Measurements from ENCODE around the gene CDC16.

Gene CDC16

DNA sequence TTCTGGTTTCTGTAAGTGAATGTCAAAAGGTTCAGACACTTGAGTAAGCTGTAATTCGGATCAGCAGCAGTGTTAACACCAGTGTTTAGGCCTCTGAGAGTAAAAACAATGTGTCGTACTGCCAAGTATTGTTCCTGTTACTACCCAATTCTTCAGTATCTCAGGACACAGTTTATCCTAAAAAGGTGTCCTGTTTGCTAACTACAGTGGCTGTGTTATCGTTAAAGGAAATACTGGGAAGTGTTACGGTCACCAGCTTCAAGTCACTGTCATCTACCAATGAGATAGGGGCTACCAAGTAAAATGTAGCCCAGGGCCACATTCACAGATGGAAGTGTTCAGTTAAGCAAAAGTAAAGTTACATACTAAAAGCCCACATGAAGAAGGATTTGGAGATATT is 44.4 kb downstream of the CDC16 start:
- H3K14ac ChIP-seq (ENCODE audit: low read length) = no peak overlapping the region
- H3K4me2 ChIP-seq (ENCODE audit: low read length) = no peak overlapping the region
- H4K8ac ChIP-seq (ENCODE audit: low read depth, low read length) = no peak overlapping the region
- peaks cover 14% of the 10 kb centered on the region for H3K79me1 ChIP-seq (ENCODE audit: low read length)
- peaks cover 10% of the 10 kb centered on the region for H3K79me2 ChIP-seq (ENCODE audit: control insufficient read depth, insufficient read depth, low read length, poor library complexity)
- no peak overlapping the region for H2BK12ac ChIP-seq (ENCODE audit: low read length)
- H2AK5ac ChIP-seq (ENCODE audit: low read length) = no peak overlapping the region
- no peak overlapping the region for H2BK5ac ChIP-seq (ENCODE audit: low read depth, low read length, poor library complexity)
- H3K4me3 ChIP-seq (ENCODE audit: low read depth, low read length) = no peak overlapping the region
- H3K27me3 ChIP-seq (ENCODE audit: insufficient read depth, low read length) = no peaks in the 10 kb centered on the region
- WGBS (ENCODE audit: extremely low coverage, insufficient coverage, insufficient read length) = no CpG with 5 or more reads among the region's 4 CpGs
- no peak overlapping the region for H4K91ac ChIP-seq (ENCODE audit: low read depth, low read length)
- no peak overlapping the region for H3K18ac ChIP-seq (ENCODE audit: low read length)
- no peak overlapping the region for H3K4ac ChIP-seq (ENCODE audit: low read depth, low read length)
- no peaks in the 10 kb centered on the region for H3K9me3 ChIP-seq (ENCODE audit: insufficient read depth, low read depth, low read length)
- H3K36me3 ChIP-seq (ENCODE audit: control insufficient read depth in 1 of 2, insufficient read depth in 2 of 2, low read length in 2 of 2) = peaks cover 7 to 13% of the 10 kb centered on the region in 2 experiments
- peaks cover 3 to 7% of the 10 kb centered on the region in 2 experiments for H3K4me1 ChIP-seq (ENCODE audit: control insufficient read depth in 1 of 2, insufficient read depth in 2 of 2, low read length in 2 of 2)
- H2AFZ ChIP-seq (ENCODE audit: insufficient read depth, low read length, poor library complexity) = no peak overlapping the region
- no peak overlapping the region for H4K12ac ChIP-seq (ENCODE audit: low read depth, low read length)
- H3K23ac ChIP-seq (ENCODE audit: low read length) = no peak overlapping the region
- no peak overlapping the region for H2BK120ac ChIP-seq (ENCODE audit: insufficient read depth, low read length, poor library complexity)
- no peak overlapping the region for H3K27ac ChIP-seq (ENCODE audit: low read depth, low read length)
- no peak overlapping the region for H3K9ac ChIP-seq (ENCODE audit: low read length)
- no peak for DNase-seq

DNA sequence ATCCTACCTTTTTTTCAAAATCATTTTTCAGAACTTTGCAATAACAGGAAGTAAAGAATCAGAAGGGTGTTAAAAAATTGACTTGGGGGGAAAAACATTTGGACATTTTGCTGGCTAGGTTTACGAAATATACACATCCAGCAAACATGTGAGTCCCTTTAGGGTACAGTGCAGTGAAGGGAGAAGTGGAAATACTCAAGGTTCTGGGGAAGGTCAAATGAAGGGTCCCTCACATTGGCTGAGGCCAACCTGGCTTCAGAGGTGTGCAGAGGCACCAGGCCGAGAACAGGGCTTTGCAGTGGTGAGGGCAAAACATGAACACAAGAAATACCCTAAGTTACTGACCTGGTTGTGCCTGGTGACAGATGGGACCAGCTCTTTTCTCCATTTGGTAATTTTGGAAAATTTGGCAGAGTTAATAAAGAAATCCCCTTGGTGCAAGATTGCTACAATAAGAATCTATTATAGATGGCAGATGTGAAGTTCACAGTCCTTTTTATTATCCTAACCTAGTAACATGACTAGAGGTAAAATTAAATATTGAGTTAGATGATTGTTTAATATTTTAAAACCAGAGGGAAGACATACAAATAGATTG is 45.2 kb downstream of the CDC16 start:
- H3K4me3 ChIP-seq (ENCODE audit: low read depth, low read length) = no peak overlapping the region
- peaks cover 10% of the 10 kb centered on the region for H3K79me2 ChIP-seq (ENCODE audit: control insufficient read depth, insufficient read depth, low read length, poor library complexity)
- H3K36me3 ChIP-seq (ENCODE audit: control insufficient read depth in 1 of 2, insufficient read depth in 2 of 2, low read length in 2 of 2) = peaks cover 9 to 17% of the 10 kb centered on the region in 2 experiments
- H3K9ac ChIP-seq (ENCODE audit: low read length) = no peak overlapping the region
- no peak overlapping the region for H2BK12ac ChIP-seq (ENCODE audit: low read length)
- H2BK120ac ChIP-seq (ENCODE audit: insufficient read depth, low read length, poor library complexity) = peak overlapping the region; percentile 17
- no peak overlapping the region for H2AFZ ChIP-seq (ENCODE audit: insufficient read depth, low read length, poor library complexity)
- H3K79me1 ChIP-seq (ENCODE audit: low read length) = peaks cover 14% of the 10 kb centered on the region
- no peaks in the 10 kb centered on the region for H3K9me3 ChIP-seq (ENCODE audit: insufficient read depth, low read depth, low read length)
- no peaks in the 10 kb centered on the region for H3K27me3 ChIP-seq (ENCODE audit: insufficient read depth, low read length)
- no peak overlapping the region for H3K27ac ChIP-seq (ENCODE audit: low read depth, low read length)
- H2AK5ac ChIP-seq (ENCODE audit: low read length) = no peak overlapping the region
- H4K8ac ChIP-seq (ENCODE audit: low read depth, low read length) = peak overlapping the region; percentile 49
- DNase-seq = no peak
- peak overlapping the region; percentile 72 for H4K12ac ChIP-seq (ENCODE audit: low read depth, low read length)
- no peak overlapping the region for H3K18ac ChIP-seq (ENCODE audit: low read length)
- H3K4me1 ChIP-seq (ENCODE audit: control insufficient read depth in 1 of 2, insufficient read depth in 2 of 2, low read length in 2 of 2) = peaks cover 3 to 7% of the 10 kb centered on the region in 2 experiments
- H2BK5ac ChIP-seq (ENCODE audit: low read depth, low read length, poor library complexity) = no peak overlapping the region
- H3K14ac ChIP-seq (ENCODE audit: low read length) = no peak overlapping the region
- WGBS (ENCODE audit: extremely low coverage, insufficient coverage, insufficient read length) = no CpG with 5 or more reads among the region's 2 CpGs
- H3K23ac ChIP-seq (ENCODE audit: low read length) = no peak overlapping the region
- no peak overlapping the region for H3K4ac ChIP-seq (ENCODE audit: low read depth, low read length)
- H4K91ac ChIP-seq (ENCODE audit: low read depth, low read length) = no peak overlapping the region
- no peak overlapping the region for H3K4me2 ChIP-seq (ENCODE audit: low read length)

DNA sequence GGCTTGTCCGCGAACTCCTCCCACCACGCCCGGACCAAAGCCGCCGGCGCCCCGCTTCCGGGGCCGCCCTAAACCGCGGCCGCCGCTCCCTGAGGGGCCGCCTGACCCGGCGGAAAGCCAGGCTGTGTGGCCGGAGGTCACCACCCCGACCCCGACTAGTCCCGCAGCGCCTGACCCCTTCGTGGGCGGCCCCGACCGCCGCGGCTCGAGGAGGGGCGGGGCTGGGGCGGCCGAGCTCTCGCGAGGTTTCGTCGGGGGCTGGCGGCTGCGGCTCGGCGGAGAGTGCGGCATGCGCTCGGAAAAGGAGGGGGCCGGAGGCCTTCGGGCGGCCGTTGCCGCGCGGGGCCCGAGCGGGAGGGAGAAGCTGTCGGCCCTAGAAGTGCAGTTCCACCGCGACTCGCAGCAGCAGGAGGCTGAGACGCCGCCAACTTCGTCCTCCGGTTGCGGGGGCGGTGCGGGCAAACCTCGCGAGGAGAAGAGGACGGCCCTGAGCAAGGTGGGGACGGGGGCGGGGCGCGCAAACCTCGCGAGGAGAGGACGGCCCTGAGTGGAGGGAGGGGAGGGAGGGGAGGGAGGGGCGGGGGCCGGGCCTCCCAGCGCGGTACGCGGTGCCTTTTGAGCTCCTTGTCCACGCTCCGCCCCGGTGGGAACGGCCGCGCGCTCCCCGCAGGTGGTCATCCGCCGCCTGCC is 46.8 kb downstream of the CDC16 start, which contains the start of gene UPF3A:
Gene UPF3A (plus strand): TSS at position 251 of the 690 bp plus-strand sequence. CDS start 39 bp downstream, at position 290.
- H3K9ac ChIP-seq (ENCODE audit: low read length) = peak within 1 kb of the TSS; percentile 94
- H3K14ac ChIP-seq (ENCODE audit: low read length) = peak within 1 kb of the TSS; percentile 100
- H3K23ac ChIP-seq (ENCODE audit: low read length) = no peak within 1 kb of the TSS
- peaks cover 7 to 18% of the 10 kb centered on the region in 2 experiments for H3K36me3 ChIP-seq (ENCODE audit: control insufficient read depth in 1 of 2, insufficient read depth in 2 of 2, low read length in 2 of 2)
- WGBS (ENCODE audit: extremely low coverage, insufficient coverage, insufficient read length) = no CpG with 5 or more reads among the region's 89 CpGs
- peak within 1 kb of the TSS; percentile 100 for H4K91ac ChIP-seq (ENCODE audit: low read depth, low read length)
- peak within 1 kb of the TSS; percentile 84 for H3K4me2 ChIP-seq (ENCODE audit: low read length)
- peak within 1 kb of the TSS; percentile 100 for H4K12ac ChIP-seq (ENCODE audit: low read depth, low read length)
- peaks cover 14% of the 10 kb centered on the region for H3K79me1 ChIP-seq (ENCODE audit: low read length)
- H4K8ac ChIP-seq (ENCODE audit: low read depth, low read length) = peak within 1 kb of the TSS; percentile 100
- H2BK120ac ChIP-seq (ENCODE audit: insufficient read depth, low read length, poor library complexity) = peak within 1 kb of the TSS; percentile 100
- peak within 1 kb of the TSS; percentile 74 for H2AK5ac ChIP-seq (ENCODE audit: low read length)
- peaks cover 10% of the 10 kb centered on the region for H3K79me2 ChIP-seq (ENCODE audit: control insufficient read depth, insufficient read depth, low read length, poor library complexity)
- peak within 1 kb of the TSS; percentile 84 for H3K4me3 ChIP-seq (ENCODE audit: low read depth, low read length)
- H3K18ac ChIP-seq (ENCODE audit: low read length) = peak within 1 kb of the TSS; percentile 100
- H3K27ac ChIP-seq (ENCODE audit: low read depth, low read length) = peak within 1 kb of the TSS; percentile 98
- DNase-seq = peak; percentile 80 to 87
- H3K9me3 ChIP-seq (ENCODE audit: insufficient read depth, low read depth, low read length) = no peaks in the 10 kb centered on the region
- H3K27me3 ChIP-seq (ENCODE audit: insufficient read depth, low read length) = no peaks in the 10 kb centered on the region
- peak within 1 kb of the TSS; percentile 85 for H2BK12ac ChIP-seq (ENCODE audit: low read length)
- peak within 1 kb of the TSS; percentile 94 for H2AFZ ChIP-seq (ENCODE audit: insufficient read depth, low read length, poor library complexity)
- H3K4ac ChIP-seq (ENCODE audit: low read depth, low read length) = peak within 1 kb of the TSS; percentile 100
- H3K4me1 ChIP-seq (ENCODE audit: control insufficient read depth in 1 of 2, insufficient read depth in 2 of 2, low read length in 2 of 2) = peaks cover 3 to 7% of the 10 kb centered on the region in 2 experiments
- peak within 1 kb of the TSS; percentile 100 for H2BK5ac ChIP-seq (ENCODE audit: low read depth, low read length, poor library complexity)

DNA sequence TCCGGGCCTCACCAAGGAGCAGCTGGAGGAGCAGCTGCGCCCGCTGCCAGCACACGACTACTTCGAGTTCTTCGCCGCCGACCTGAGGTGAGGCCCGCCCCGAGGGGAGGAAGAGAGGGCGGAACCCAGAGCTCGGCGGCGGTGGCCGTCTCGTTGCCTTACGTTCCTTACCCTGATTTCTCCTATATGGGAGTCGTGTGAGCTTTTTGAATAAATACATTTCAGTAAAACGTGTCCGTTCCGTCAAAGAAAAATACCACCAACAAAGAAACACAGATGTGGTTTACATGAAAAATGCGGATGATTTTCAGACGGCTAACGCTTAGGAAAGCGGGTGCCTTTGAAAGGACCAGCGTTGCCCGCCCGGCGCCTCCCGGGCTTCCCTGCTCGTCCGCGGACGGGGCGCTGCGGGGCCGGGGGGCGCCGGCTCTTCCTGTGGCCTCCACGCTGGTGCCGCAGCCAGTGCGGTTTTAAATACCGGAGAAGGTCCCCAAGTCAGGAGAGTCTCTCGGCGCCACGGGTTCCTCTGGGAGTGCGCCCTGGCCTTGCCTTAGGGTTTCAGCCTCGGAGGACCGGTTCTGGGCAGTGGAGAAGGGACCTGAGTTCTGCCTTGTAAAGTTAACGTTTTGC is 47.5 kb downstream of the CDC16 start:
- peak; percentile 73 to 78 for DNase-seq
- Histone ChIP-seq H4K91ac (ENCODE audit: low read depth, low read length) (peak overlapping the region; percentile 83), H3K18ac (ENCODE audit: low read length) (peak overlapping the region; percentile 93), H2BK12ac (ENCODE audit: low read length) (peak overlapping the region; percentile 5), H3K9ac (ENCODE audit: low read length) (peak overlapping the region; percentile 72), H4K12ac (ENCODE audit: low read depth, low read length) (peak overlapping the region; percentile 80), H3K27ac (ENCODE audit: low read depth, low read length) (peak overlapping the region; percentile 98), H3K4me3 (ENCODE audit: low read depth, low read length) (peak overlapping the region; percentile 78), H3K14ac (ENCODE audit: low read length) (peak overlapping the region; percentile 90), H3K79me1 (ENCODE audit: low read length) (peaks cover 14% of the 10 kb centered on the region), H2AK5ac (ENCODE audit: low read length) (peak overlapping the region; percentile 41), H2BK5ac (ENCODE audit: low read depth, low read length, poor library complexity) (peak overlapping the region; percentile 98), H2AFZ (ENCODE audit: insufficient read depth, low read length, poor library complexity) (peak overlapping the region; percentile 71), H3K27me3 (ENCODE audit: insufficient read depth, low read length) (no peaks in the 10 kb centered on the region), H4K8ac (ENCODE audit: low read depth, low read length) (peak overlapping the region; percentile 86), H2BK120ac (ENCODE audit: insufficient read depth, low read length, poor library complexity) (peak overlapping the region; percentile 72), H3K79me2 (ENCODE audit: control insufficient read depth, insufficient read depth, low read length, poor library complexity) (peaks cover 10% of the 10 kb centered on the region), H3K36me3 (ENCODE audit: control insufficient read depth in 1 of 2, insufficient read depth in 2 of 2, low read length in 2 of 2) (peaks cover 8 to 21% of the 10 kb centered on the region in 2 experiments), H3K23ac (ENCODE audit: low read length) (no peak overlapping the region), H3K4ac (ENCODE audit: low read depth, low read length) (peak overlapping the region; percentile 88), H3K4me2 (ENCODE audit: low read length) (peak overlapping the region; percentile 63), H3K4me1 (ENCODE audit: control insufficient read depth in 1 of 2, insufficient read depth in 2 of 2, low read length in 2 of 2) (peaks cover 3 to 7% of the 10 kb centered on the region in 2 experiments), H3K9me3 (ENCODE audit: insufficient read depth, low read depth, low read length) (no peaks in the 10 kb centered on the region)
- WGBS (ENCODE audit: extremely low coverage, insufficient coverage, insufficient read length) = no CpG with 5 or more reads among the region's 50 CpGs

All from trophoblast cell (in vitro differentiated cells and primary cell).